GM21515 (cell line): ENCODE results near the gene SEMA6A.
"Not testable (repeated sequence)": the region's sequence is repeated elsewhere in the genome, so short reads cannot be mapped to it uniquely, and the experiment has no call there.

Experiments used
- ATAC-seq: cut with Tn5 transposase; IDR thresholded peaks from one replicate; pipeline ENCODE4 v1.9.1; 2021; ENCODE audit not compliant: unreplicated experiment

Gene SEMA6A

DNA sequence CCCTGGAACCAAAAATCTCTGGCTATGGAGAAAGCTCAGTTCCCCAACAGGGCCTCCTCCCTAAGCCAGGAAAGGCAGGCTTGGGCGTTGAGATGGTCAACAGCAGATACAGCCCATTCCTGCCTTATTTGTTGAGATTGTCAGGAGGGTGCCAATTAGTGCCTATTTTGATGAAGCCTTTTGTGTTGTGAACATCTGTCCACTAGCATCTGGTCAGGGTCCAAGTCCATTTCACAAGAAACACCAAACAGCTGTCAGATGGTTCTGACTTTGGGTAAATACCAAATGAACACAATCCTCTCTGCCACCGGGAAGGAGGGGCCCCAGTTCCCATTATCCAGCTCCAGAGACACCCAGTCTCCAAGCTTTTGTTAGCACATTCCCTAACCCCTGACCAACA, 19.9 kb downstream of the SEMA6A start:
- ATAC-seq = no peak

DNA sequence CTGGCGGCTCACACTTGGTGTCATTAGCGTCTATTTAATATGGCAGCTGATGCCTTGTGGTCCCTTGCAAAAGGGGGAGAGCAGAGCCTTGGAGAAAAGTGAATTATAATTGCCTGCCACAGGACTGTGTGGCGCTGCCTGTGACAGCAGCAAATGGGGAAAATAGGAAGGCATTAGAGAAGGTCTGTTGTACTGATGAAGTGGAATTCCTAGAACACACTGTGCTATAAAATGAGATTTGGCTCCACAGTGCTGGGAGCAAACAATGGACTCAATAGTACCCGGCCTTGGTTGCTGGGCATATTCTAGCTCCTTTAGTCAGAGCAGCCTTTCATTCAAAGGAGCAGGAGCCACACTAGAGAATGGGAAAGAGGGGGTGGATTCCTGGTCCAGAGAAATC, 21.3 kb downstream of the SEMA6A start:
- no peak for ATAC-seq

DNA sequence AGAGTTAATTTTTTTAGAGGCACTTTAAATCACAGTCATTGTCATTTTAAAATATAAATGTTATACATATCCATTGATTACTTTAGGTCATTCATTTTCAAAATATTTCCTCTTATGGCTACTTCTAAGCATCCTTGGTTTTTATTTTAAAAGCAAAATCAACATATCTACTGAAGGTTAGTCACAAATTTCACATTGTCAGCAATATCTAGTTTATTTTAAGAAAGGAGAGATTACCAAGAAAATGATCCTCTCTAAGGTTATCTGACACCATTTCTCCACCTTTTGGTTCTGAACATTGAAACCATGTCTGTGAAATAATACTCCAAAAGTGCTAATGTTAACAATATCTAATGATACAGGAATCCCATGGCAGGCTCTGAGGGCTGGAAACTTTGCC, 24.5 kb downstream of the SEMA6A start:
- ATAC-seq = no peak

DNA sequence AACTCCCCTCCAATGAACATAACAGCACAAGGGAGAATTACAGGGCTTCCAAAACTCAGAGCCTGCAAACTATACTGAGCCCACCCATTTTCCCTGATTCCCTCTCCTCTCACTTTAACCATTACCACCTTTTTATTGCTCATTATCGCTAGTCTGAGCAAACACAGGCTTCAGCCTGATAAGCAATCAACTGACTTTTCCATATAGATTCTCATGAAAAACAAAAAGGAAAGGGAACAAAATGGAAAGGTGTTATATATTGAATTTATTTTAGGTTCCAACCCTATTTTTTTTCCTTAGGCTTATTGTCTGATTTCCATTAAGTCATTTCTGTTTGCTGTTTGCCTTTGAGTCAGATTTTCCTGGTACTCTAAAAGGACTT, 27.9 kb downstream of the SEMA6A start:
- ATAC-seq = no peak

DNA sequence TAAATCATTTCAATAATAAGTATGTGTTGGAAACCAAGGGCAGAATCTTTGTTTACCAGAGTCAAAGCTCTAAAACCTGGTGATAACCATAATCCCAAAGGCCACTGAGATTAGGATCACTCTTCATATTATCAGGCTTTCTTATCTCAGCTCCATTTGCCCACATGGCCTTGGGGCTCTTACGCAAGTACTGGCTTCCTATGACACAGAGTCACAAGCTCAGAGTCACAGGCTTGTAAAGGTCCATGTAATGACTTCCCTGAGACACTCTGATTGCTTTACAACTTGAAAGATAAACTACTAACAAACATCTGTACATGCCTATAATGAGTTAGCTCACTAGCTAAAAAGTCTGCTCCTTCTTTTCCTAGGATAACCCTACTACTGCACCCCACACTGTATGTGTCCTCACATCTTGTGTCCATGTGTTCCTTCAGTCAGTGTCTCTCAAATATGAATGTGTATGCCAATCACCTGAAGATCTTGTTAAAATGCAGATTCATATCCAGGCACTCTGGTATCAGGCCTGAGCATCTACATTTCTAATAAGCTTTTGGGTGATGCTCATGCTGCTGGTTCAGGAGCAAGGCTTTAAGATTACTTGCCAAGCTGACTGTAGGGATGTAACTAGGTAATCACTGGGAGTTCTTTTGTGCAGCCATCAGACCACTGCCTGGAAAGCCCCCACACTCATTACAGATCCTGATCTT, 28.4 kb downstream of the SEMA6A start:
- ATAC-seq = no peak

DNA sequence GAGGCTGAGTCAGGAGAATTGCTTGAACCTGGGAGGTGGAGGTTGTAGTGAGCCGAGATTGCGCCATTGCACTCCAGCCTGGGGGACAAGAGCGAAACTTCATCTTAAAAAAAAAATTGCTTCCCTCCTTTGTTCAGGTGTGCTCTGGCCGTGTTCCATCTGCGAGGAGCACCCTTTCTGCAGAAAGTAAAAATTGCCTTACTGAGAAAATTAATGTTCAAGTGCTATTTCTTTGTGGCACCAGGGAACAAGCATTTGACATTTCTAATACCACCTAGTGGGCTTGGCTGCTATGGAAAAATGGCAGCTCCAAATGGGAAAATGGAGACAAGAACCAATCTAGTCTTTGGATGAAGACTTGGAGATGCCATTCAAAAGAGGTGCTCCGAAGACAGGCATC, 29.2 kb downstream of the SEMA6A start:
- ATAC-seq = not testable (repeated sequence)

DNA sequence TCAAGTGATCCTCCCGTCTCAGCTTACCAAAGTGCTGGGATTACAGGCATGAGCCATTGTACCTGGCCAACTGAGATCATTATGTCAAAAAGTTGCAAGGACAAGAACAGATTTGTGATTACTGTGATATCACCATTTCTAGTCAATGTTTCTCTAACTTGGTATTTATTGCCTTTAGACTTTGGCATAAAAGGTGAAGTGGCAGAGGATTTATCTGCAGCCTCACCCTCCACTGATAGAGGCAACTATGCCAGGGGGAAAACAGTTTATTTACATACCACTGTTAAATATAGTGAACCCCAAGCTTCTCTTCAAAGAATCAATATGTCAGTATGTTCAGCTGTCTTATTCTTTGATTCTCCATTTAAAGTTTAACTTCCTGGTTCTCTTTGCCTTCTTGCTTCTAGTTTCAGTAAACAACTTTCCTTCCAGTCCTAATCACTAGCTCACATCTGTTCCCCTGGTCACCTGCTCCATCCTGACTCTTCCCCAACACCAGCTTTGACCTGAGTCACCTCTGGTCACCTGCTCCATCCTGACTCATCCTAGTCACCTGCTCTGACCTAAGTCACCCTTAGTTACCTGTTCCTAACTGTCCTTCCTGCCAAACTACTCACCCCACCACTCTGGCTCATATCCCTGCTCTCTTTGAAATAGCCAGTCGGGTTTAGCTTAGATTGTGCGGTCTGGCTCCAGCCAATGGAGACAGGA, 29.9 kb downstream of the SEMA6A start:
- no peak for ATAC-seq

DNA sequence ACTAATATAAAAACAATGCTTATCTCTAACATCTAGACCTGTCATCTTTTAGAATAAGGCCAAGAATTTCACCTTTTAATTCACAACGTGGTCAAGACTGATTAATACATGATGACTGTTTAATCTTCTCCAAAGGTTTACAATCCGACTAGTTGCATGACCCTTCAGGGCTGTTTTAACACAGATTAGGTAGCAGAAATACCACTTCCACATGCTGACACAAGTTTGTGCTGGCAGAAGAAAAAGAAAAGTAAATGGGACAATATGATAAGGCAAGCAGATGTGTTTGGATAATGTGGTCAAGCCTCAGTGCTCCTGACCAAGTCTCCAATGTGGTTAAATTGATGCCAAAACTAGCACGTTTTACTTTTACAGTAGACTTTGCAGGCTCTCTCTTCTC, 31.1 kb downstream of the SEMA6A start:
- ATAC-seq = no peak

DNA sequence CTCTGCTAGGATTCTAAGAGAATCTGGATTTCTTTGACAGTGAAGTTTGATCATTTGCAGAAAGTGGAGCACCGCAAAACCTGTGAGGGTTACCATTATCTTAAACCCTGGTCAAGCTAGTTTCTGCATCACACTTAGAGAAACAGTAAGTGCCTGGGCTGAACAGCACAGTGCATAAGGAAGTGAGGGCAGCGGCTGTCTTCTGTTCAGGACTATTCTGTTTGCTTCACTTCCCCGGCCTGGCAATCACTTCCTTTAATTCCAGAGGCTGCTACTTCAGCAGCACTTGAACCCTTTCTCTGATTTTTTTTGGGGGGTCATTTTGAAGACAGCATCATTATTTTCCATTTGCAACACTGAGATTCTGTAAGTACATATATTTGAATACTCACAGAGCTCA, 32.0 kb downstream of the SEMA6A start:
- no peak for ATAC-seq

DNA sequence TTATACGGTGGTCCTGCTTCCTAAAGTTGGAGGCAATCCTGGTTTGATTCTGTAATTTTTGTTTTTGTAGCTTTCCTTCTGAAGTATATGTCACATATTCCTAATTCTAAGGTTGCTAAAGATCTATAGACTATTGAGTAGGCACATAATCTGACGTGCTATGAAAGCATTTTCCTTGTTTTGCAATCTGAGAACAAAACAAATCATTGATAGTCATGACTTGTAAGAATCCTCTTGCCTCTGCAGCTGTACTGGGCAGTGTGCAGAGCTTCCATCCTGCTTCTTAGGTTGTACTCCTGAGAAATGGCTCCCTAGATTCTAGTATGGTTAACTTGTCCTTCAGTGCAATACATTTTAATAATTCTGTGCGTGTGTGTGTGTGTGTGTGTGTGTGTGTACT, 35.4 kb downstream of the SEMA6A start:
- ATAC-seq = no peak

DNA sequence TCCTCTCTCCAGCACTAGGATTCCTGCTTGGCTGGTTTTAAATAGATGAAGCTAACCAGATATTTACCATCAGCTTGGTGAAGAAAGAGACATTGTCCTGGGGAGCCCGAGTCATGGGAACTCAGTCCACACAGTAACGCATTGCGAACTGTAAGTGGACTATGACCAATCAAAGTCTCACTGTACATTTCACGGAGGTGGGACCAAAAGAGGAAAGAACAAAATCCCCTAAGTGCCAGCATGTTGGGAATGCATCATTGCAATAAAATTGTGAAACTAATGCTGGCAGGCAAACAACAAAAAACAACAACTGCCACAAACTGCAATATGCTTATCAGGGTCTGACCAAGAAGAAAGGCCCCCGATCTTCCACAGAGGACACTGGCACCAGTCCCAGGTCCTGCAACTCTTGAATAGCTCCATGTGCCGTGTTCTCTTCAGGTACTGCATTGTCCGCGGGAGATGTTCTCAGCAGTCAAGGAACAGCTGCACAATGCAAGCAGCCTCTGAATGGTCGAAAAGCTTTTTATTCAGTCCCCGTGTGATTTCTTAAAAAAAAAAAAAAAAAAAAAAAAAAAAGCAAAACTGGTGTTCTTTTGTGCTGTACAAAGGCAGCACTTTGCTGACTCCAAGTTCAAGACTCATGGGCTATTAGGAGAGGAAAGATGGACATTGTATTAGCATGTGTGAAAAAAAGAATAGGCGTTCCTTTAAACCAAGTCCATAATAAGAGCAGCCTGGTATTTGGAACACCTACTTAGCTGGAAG, 38.1 kb downstream of the SEMA6A start:
- no peak for ATAC-seq

DNA sequence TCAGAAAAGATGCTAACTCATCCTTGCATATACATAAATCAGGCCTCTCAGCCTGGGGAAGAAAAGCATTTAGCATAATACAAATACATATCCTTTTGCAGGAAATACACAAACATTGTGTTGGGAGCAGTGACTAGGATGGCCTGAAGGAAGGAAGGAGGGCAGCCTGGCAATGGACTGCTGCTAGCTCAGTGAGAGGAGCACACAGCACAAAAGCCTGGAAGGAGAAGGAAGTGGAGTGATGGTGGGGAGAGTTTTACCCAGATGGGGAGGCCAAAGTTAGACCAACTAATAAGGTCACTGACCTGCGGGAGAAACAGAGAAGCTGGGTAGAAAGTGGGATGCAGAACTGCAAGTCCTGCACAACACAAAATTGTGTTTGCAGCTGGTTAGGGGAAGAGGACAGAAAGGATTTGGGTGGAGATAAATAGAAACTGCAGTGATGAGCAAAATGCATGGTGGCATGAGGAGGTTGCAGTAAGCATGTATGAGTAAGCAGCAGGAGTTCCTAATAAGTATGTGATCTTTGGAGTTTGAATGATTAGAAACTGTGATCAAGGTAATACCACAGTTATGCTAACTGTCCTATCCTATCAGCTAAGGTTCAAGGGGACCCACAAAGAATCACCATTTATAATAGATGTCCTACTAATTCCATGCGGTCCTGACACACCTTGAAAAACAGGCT, 39.5 kb downstream of the SEMA6A start:
- no peak for ATAC-seq

DNA sequence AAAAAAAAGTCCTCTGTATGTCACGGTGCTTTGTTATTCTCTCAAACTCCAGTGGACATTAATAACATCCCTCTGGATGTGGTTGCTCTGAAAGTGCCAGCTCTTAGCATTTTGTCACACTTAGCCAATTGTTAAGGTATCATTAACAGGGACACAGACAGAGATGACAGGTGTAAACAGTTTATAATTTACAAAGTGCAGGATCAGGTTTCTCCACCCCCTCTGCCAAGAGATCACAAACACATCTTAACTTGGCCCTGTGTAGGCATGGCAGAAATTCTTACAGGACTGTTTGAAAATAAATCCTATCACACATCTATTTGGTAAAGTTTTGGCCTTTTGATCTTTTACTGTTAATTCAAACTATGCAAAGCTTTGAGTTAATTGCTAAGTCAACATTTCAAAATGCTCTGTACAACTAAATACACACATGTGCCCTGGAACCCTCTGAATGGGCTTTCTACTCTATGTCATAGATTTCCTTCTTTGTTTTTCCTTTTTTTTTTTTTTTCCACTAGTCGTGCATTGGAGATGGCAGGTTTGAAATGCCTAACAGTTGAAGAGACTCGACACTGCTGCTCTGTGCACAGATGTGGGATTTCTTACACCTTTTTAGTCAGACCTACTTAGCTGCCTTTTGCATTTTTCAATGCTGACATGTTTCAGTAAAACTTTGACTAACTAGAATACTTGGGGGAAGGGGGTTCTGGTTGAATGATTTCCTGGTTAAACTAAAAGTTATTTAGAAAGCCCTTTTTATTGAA, 41.7 kb downstream of the SEMA6A start:
- ATAC-seq = no peak

DNA sequence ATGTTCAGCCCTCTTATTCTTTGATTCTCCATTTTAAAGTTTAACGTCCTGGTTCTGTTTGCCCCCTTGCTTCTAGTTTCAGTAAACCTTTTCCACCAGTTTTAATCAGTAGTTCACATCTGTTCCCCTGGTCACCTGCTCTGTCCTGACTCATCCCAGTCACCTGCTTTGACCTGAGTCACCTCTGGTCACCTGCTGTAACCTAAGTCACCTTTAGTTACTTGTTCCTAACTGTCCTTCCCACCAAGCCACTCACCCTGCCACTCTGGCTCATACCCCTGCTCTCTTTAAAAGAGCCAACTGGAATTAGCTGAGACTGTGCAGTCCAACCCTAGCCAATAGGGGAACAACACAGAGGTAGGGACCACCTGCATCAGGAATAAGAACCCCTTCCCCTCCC, 43.0 kb downstream of the SEMA6A start:
- ATAC-seq = no peak

DNA sequence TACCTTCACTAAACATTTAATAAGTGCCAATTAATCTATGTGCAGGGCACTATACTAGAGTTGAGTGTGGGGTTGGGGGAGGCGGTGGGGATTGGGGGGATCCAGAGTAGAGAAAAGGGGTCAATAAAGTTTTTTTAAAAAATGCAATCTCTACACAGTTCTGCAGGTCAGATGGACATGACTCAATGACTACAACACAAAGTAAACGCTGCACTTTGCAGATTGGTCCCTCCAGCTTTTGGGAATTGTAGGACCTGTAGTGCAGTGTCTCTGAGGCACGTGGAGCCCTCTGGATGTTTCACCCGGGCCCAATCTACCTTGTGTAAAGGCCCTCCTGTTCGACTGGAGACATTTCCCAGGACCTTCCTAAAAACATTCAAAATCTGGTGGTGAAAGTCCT, 43.5 kb downstream of the SEMA6A start:
- ATAC-seq = no peak

DNA sequence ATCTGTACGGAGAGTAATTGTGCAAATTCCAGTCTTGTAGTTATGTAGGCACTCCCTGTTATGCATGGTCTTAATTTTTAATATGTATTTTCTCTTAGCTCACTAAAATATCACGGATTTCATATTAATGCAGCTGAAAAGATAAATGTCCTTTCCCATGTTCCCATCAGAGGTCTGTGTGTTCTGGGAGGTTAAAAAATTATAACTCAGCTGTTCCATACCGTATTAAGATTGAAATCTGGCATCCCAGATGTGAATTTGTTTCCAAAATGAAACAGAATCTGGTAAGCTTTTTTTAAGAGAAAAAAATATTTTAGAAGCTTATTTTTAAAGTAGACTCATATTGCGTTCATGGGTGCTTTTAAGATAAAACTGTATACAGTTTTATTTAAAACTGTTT, 44.3 kb downstream of the SEMA6A start:
- no peak for ATAC-seq

DNA sequence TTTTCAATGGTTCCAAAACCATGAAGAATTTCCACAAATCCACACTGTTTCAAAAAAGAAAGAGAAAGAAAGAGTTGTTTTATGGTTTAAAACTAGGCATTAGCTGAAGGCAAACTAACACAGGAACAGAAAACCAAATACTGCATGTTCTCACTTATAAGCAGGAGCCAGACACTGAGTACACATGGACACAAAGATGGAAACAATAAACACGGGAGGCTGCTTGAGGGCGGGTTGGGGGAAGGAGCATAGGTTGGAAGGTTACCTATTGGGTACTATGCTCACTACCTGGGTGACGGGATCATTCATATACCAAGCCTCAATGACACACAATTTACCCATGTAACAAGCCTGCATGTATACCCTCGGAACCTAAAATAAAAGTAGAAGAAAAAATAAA, 45.0 kb downstream of the SEMA6A start:
- no peak for ATAC-seq

DNA sequence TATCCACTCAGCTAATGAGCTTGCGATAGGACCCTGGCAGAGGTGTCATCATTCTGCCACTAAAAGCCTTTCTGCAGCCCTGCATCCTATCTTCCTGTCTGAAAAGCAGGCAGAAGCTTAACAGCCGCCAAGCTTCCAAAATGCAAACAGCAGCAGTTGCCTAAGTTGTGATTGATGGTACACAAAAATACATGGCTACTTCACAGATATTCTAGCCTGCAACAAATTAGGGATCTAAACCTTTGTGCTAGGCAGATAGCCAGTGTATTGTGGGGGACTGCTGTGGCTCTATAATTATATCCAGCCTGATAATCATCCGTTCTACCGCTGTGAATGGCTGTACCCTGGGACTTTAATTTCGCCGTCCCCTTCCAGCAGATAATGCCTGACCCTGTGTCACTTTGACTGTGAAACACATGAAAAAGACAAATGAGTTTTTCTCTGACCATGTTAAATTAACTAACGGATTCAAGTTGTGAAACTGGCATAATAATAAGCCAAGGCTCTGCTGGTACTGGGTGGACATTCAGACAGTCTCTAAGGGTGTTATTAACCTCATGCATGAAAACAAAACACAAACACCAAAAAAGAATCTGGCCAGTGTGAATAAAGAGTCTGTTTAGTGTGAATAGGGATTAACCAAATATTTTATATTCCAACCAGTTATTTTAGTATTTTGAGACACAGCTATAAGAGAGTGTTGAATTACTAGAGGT, 45.9 kb downstream of the SEMA6A start:
- no peak for ATAC-seq

DNA sequence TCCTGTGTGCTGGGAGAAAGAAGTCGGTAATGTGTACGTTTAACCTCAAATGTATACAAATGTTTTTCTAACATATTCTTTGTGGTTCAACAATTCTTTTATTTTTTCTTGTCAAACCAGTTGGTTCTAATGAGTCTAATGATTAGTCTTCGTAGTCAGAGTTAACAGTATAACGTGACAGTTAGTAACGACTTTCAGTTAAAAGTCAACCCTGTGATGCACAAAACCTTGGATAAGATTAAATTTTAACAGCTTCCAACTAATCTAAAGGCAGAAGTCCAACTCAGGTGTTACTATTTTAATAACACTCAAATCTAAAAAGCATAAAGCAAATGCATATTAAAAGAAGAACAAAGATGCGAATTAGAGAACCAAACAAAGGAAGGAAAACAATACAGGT, 47.0 kb downstream of the SEMA6A start:
- no peak for ATAC-seq

DNA sequence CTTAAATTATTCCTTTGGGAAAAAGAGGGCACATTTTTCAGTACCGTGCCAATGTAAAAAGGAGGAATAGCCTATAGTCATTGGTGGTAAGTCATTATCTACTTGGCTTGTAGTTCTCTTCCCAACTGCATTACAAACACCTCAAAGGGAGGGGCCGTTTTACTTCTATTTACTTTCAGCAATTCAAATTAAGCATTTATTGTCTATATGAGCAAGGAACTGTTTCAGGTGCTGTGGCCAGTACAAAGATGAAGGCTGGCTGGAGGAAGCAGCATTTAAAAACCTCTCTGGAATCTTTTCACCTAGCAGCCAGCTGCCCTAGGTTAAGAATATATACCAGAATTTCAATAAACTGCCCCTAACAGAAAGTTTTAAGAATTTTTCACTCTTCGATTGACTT, 48.9 kb downstream of the SEMA6A start:
- no peak for ATAC-seq
